H1 (cell line): ENCODE measurements around the gene LAX1. TPM values are rescaled to one million over a fixed set of nuclear protein-coding genes. Genes with fewer than 3 reads are reported as not detected.

Experiments used
- BCL11A ChIP-seq, 2 experiments: IDR thresholded peaks; one replicate each; pipeline ENCODE4 v1.6.1; 2011; ENCODE audit warnings: low read depth in 2 of 2, low read length in 2 of 2, mild to moderate bottlenecking in 2 of 2
- CREB1 ChIP-seq: IDR thresholded peaks from 2 replicates; pipeline ENCODE4 v1.6.1; 2012; ENCODE audit warnings: inconsistent platforms
- EGR1 ChIP-seq: IDR thresholded peaks from 2 replicates; pipeline ENCODE4 v1.6.1; 2011; ENCODE audit warnings: low read depth, low read length, borderline replicate concordance
- EP300 ChIP-seq, 2 experiments: IDR thresholded peaks; 1 replicate in 1 of 2; 2 replicates in 1 of 2; pipeline ENCODE4 v1.6.1; 2011 to 2012; ENCODE audit warnings: low read depth in 2 of 2, low read length in 2 of 2, mild to moderate bottlenecking in 2 of 2, borderline replicate concordance in 1 of 2, inconsistent platforms in 1 of 2, moderate library complexity in 1 of 2
- RAD21 ChIP-seq, 2 experiments: IDR thresholded peaks in 1 of 2; conservative IDR thresholded peaks in 1 of 2; 2 replicates each; pipeline ENCODE4 v1.6.1; 2011; ENCODE audit warnings: low read depth in 2 of 2, low read length in 2 of 2, improper control_type of control experiment in 1 of 2, inconsistent platforms in 1 of 2, mild to moderate bottlenecking in 1 of 2, moderate library complexity in 1 of 2
- TAF1 ChIP-seq: IDR thresholded peaks from 2 replicates; pipeline ENCODE4 v1.6.1; 2011; ENCODE audit warnings: mild to moderate bottlenecking, low read depth, low read length
- ZNF274 ChIP-seq: IDR thresholded peaks from 2 replicates; pipeline ENCODE4 v1.7.0; 2012; ENCODE audit warnings: low read length, borderline replicate concordance; ENCODE audit errors: extremely low read depth
- polyA plus RNA-seq, 7 experiments: library from polyadenylated mRNA; depleted of rRNA in 3 of 7; stranded (reverse) in 5 of 7; unstranded in 2 of 7; fragments of >200 nt in 5 of 7; fragments of 200-250 nt in 2 of 7; gene quantifications; 1 replicate in 5 of 7; 2 replicates in 1 of 7; 4 replicates in 1 of 7; pipeline versions ENCODE4 v1.2.1 to v1.2.3, GENCODE V29; 2011 to 2013; ENCODE audit warnings: missing spikeins in 2 of 7, mixed read lengths in 2 of 7
- total RNA-seq: library from RNA; stranded (reverse); fragmentation: NEBNext Ultra II Directional; extraction: Animal tissue kit (Norgen Biotek cat#: 25700); gene quantifications from 2 replicates; pipeline ENCODE4 v1.2.1, GENCODE V29; 2021

The LAX1 gene
- total and polyA plus RNA-seq, 2 of the 8 experiments (the other 6 are each of a cell fraction or from before 2014, with no cell fraction given): 0.11 TPM; not detected in 1

GRCh38 chr1:203799157-203799556 lies 34.2 kb downstream of the LAX1 start (continued):
- TF ChIP-seq RAD21 (IDR thresholded peaks at IDR 0.05 in 1 of 2, conservative IDR thresholded peaks at IDR 0.05 in 1 of 2; ENCODE audit: low read depth in 2 of 2, low read length in 2 of 2) (no peak), EGR1 (no peak), TAF1 (no peak), CREB1 (no peak), ZNF274 (no peak), EP300 (IDR thresholded peaks at IDR 0.05; ENCODE audit: borderline replicate concordance in 1 of 2, low read depth in 2 of 2, low read length in 2 of 2) (no peak), BCL11A (IDR thresholded peaks at IDR 0.05; ENCODE audit: low read depth in 2 of 2, low read length in 2 of 2) (no peak)
